Activated B cell treated with CpG ODN at 0.5 μM for 24 hours (primary cell): Measurements from ENCODE around the gene NUP98. TPM values are rescaled to one million over a fixed set of nuclear protein-coding genes. Genes with fewer than 3 reads are reported as not detected.

Experiments
- ATAC-seq: fragments of 200-7000 bp; cut with Tn5 transposase; one replicate; pipeline ENCODE4 v1.10.0; 2021; ENCODE audit warnings: low read depth, mild to moderate bottlenecking, moderate library complexity
- CTCF ChIA-PET: fragments of 350-600 bp; sonication (Branson Sonifier 250); formaldehyde crosslinking; loops from one replicate; lab custom pipeline; 2021; ENCODE audit warnings: antibody characterized with exemption; lab: Charles Lee
- POLR2A ChIA-PET: fragments of 350-600 bp; sonication (Branson Sonifier 250); formaldehyde crosslinking; loops from one replicate; lab custom pipeline; 2021; ENCODE audit warnings: antibody characterized with exemption; lab: Charles Lee
- DNase-seq: peaks from one replicate; pipeline ENCODE4 v3.0.0; 2022
- H3K27ac Mint-ChIP-seq: one replicate; pipeline ENCODE4 v1.8.0; 2020; ENCODE audit warnings: mixed read lengths
- H3K27me3 Mint-ChIP-seq: one replicate; pipeline ENCODE4 v1.8.0; 2021; ENCODE audit warnings: mixed read lengths
- H3K36me3 Mint-ChIP-seq: one replicate; pipeline ENCODE4 v1.8.0; 2021; ENCODE audit warnings: low read depth, mixed read lengths
- H3K4me1 Mint-ChIP-seq: one replicate; pipeline ENCODE4 v1.8.0; 2021; ENCODE audit warnings: mixed read lengths
- H3K4me3 Mint-ChIP-seq: one replicate; pipeline ENCODE4 v1.8.0; 2020; ENCODE audit warnings: mild to moderate bottlenecking, mixed read lengths
- H3K9me3 Mint-ChIP-seq: one replicate; pipeline ENCODE4 v1.8.0; 2020; ENCODE audit warnings: mixed read lengths
- intact Hi-C: fragments of 100-400 bp; cut with micrococcal nuclease; formaldehyde crosslinking; loops from one replicate; pipeline ENCODE4 v1.15.1; 2024
- total RNA-seq: library from RNA; stranded (reverse); gene quantifications from 2 replicates; pipeline ENCODE4 v1.2.3, GENCODE V29; 2022
- TF ChIP-seq, protein P1 (sequence below): fragments of 200-600 bp; IDR thresholded peaks from one replicate; pipeline ENCODE4 v1.8.0; 2022; ENCODE audit warnings: antibody characterized with exemption, mild to moderate bottlenecking

Gene NUP98
- total RNA-seq, 1 donor from 2014 or later, result 117 TPM

DNA sequence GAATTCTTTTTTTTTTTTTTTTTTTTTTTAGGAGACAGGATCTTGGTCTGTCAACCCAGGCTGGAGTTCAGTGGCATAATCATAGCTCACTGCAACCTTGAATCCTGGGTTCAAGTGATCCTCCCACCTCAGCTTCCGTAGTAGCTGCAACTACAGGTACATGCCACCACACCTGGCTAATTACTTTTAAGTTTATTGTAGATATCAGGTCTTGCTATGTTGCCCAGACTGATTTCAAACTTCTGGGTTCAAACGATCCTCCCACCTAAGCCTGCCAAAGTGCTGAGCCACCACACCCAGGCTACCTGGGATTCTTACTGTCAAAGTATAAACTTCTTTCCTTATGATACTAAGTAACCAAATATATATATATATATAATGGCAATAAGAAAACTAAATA lies 75.3 kb downstream of the NUP98 start:
- Mint-ChIP-seq H3K9me3 (no peaks in the 10 kb centered on the region), H3K4me3 (no peak overlapping the region), H3K4me1 (no peaks in the 10 kb centered on the region), H3K36me3 (peaks cover 84% of the 10 kb centered on the region), H3K27me3 (no peaks in the 10 kb centered on the region), H3K27ac (no peak overlapping the region)
- no peak for DNase-seq
- TF ChIP-seq, protein P1, sequence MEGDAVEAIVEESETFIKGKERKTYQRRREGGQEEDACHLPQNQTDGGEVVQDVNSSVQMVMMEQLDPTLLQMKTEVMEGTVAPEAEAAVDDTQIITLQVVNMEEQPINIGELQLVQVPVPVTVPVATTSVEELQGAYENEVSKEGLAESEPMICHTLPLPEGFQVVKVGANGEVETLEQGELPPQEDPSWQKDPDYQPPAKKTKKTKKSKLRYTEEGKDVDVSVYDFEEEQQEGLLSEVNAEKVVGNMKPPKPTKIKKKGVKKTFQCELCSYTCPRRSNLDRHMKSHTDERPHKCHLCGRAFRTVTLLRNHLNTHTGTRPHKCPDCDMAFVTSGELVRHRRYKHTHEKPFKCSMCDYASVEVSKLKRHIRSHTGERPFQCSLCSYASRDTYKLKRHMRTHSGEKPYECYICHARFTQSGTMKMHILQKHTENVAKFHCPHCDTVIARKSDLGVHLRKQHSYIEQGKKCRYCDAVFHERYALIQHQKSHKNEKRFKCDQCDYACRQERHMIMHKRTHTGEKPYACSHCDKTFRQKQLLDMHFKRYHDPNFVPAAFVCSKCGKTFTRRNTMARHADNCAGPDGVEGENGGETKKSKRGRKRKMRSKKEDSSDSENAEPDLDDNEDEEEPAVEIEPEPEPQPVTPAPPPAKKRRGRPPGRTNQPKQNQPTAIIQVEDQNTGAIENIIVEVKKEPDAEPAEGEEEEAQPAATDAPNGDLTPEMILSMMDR, result no peak
- ChIA-PET CTCF (no interaction called here), POLR2A (no interaction called here)
- no peak for ATAC-seq
- intact Hi-C loops, result no loop called here

DNA sequence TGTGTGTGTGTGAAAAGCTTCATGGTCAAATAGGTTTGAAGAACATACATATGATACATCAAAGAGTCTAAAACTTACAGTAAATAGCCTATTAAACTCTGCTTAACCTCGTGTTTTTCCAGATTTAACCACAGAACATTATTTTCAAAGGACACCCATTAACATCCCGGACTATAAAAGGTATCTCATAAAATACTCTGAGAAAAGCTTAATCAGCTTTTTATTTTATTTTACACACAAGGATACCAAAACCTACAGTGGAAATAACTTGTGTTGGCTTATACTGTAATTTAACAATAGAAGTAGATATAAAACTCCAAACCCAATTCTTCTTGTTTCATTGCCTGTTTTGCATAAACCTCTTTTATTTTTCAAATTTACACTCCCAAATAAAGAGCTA lies 76.4 kb downstream of the NUP98 start:
- H3K9me3 Mint-ChIP-seq, result no peaks in the 10 kb centered on the region
- ChIA-PET CTCF (interaction anchor here (1.0 kb wide), 1 partner anchor 352 kb away, joined by 3 read pairs; no protein-coding TSS in a partner anchor), POLR2A (interaction anchor here (0.7 kb wide), 2 partner anchors 41 to 170 kb away, joined by 3 to 7 read pairs; no protein-coding TSS in a partner anchor)
- H3K4me3 Mint-ChIP-seq, result no peak overlapping the region
- TF ChIP-seq, protein P1, result no peak
- no peak for DNase-seq
- H3K4me1 Mint-ChIP-seq, result no peaks in the 10 kb centered on the region
- intact Hi-C loops, result no loop called here
- no peaks in the 10 kb centered on the region for H3K27me3 Mint-ChIP-seq
- ATAC-seq, result no peak
- H3K27ac Mint-ChIP-seq, result no peak overlapping the region
- H3K36me3 Mint-ChIP-seq, result peaks cover 84% of the 10 kb centered on the region

DNA sequence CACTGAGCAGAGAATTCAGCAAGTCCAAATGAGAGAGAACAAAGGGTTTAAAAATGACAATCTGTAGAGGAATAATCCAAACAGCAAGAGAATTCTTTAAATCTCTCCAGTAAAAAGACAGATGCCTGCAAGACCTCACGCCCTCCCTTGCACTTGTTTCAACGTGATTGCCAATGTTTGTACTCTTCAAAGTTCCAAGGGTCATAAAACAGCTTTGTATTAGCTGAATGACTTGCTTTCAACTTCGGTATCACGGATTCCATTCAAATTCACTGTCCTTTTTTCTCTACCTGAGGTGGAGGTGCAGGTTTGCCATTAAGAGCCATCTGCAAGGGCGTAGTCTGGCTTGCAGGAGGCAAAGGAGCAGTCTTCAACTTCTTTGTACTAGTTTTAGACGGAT lies 85.1 kb downstream of the NUP98 start:
- intact Hi-C loops, result no loop called here
- H3K36me3 Mint-ChIP-seq, result peaks cover 82% of the 10 kb centered on the region
- H3K9me3 Mint-ChIP-seq, result no peaks in the 10 kb centered on the region
- H3K4me3 Mint-ChIP-seq, result no peak overlapping the region
- CTCF ChIA-PET, result no interaction called here
- H3K27me3 Mint-ChIP-seq, result no peaks in the 10 kb centered on the region
- H3K27ac Mint-ChIP-seq, result no peak overlapping the region
- no peak for ATAC-seq
- no peaks in the 10 kb centered on the region for H3K4me1 Mint-ChIP-seq
- POLR2A ChIA-PET, result no interaction called here
- TF ChIP-seq, protein P1, result no peak
- DNase-seq, result no peak

DNA sequence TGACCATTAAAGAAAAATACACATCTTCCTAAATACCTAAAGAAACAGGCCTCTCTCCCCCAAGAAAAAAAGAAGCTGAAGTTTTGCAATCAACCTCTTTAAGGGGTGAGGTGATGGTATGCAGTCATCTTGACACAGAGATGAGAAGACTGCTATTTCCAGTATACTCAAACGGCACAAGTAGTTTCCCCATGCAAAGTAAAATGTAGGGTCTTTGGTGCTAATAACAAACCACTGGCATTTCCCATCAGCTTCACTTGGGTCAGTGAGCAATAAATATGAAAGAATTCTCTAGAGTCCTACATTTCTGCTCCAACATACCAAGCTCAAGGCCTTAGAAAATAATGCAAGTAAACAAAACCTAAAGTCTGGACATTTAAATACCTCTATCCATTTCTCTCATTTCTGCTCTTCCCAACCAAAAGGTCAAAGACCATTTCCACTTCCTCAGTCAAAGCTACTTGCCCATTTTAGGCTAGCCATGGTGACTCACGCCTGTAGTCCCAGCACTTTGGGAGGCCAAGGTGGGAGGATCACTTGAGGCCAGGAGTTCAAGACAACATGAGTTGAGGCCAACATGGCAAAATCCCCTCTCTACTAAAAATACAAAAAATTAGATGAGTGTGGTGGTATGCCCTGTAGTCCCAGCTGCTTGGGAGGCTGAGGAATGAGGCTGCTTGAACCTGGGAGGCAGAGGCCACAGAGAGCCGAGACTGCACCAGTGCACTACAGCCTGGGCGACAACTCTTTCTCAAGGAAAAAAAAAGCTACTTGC lies 86.7 kb downstream of the NUP98 start:
- Mint-ChIP-seq H3K4me1 (no peaks in the 10 kb centered on the region), H3K27me3 (no peaks in the 10 kb centered on the region), H3K27ac (no peak overlapping the region), H3K9me3 (no peaks in the 10 kb centered on the region), H3K36me3 (peaks cover 81% of the 10 kb centered on the region), H3K4me3 (no peak overlapping the region)
- CTCF ChIA-PET, result interaction anchor here (1.2 kb wide), 1 partner anchor 98 kb away, joined by 4 read pairs; the partner anchor contains the start of gene PGAP2
- POLR2A ChIA-PET, result no interaction called here
- ATAC-seq (no peak), DNase-seq (no peak)
- intact Hi-C loops, result no loop called here
- TF ChIP-seq, protein P1, result no peak

DNA sequence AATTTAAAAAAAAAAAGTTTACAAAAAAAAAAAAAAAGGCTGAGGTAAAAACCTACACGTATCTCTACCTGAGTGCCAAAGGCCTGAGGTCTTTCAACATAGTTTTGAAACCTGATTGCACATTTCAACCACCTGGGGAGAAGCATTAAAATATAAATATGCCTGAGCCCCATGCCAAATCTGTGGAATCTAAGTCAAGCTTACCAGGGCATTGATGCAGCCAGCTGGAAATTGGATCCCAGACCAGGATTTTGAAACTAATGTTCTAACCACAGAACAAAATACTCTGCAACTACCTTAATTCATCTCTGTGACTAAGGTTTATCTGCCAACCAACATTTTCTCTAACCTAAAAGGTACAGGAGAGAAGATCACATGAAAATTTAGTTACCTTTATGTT lies 87.4 kb downstream of the NUP98 start:
- TF ChIP-seq, protein P1, result no peak
- CTCF ChIA-PET, result no interaction called here
- Mint-ChIP-seq H3K27me3 (no peaks in the 10 kb centered on the region), H3K9me3 (no peaks in the 10 kb centered on the region), H3K27ac (no peak overlapping the region), H3K4me3 (no peak overlapping the region), H3K36me3 (peaks cover 81% of the 10 kb centered on the region), H3K4me1 (no peaks in the 10 kb centered on the region)
- no peak for ATAC-seq
- intact Hi-C loops, result no loop called here
- POLR2A ChIA-PET, result no interaction called here
- no peak for DNase-seq
